ENCODE data around the gene PRSS53. TPM values are rescaled to one million over a fixed set of nuclear protein-coding genes. Genes with fewer than 3 reads are reported as not detected.
A peak's percentile ranks its signal among the peaks of the same experiment; 100 is the strongest.

PRSS53 gene
- total RNA-seq, 1 donor: 2.9 TPM

DNA sequence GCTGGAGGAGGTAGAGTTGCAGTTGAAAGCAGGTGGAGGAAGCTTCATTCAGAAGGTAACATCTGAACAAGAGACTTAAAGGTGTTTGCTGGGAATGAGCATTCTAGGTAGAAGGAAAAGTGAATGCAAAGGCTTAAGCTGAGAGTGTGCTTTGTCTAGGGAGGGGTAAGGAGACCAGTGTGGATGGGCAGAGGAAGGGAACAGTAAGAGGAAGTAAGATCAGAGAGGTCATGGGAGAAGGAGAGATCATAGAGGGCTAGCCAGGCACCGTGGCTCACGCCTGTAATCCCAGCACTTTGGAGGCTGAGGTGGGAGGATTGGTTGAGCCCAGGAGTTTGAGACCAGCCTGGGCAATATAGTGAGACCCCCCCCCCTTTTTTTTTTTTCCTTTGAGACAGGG is 52.1 kb downstream of the PRSS53 start:
- Histone ChIP-seq H3K36me3 (ENCODE audit: insufficient read depth, low read length) (peaks cover 42% of the 10 kb centered on the region), H3K79me2 (ENCODE audit: insufficient read depth, low read length) (peaks cover 28% of the 10 kb centered on the region), H4K20me1 (ENCODE audit: insufficient read depth, low read length) (peaks cover 11% of the 10 kb centered on the region), H2AFZ (ENCODE audit: low read length) (no peak overlapping the region), H3K9me3 (ENCODE audit: low read depth, low read length) (no peaks in the 10 kb centered on the region), H3K4me3 (ENCODE audit: insufficient read depth, low read length) (no peak overlapping the region), H3K4me1 (ENCODE audit: insufficient read depth, low read length) (peaks cover 16% of the 10 kb centered on the region), H3K27me3 (ENCODE audit: insufficient read depth, low read length) (no peaks in the 10 kb centered on the region), H3K27ac (ENCODE audit: low read depth, low read length) (no peak overlapping the region), H3K4me2 (ENCODE audit: insufficient read depth, low read length) (no peak overlapping the region)
- DNase-seq (ENCODE audit: insufficient read length, low spot score, missing footprints): no peak
- TF ChIP-seq, protein P1, sequence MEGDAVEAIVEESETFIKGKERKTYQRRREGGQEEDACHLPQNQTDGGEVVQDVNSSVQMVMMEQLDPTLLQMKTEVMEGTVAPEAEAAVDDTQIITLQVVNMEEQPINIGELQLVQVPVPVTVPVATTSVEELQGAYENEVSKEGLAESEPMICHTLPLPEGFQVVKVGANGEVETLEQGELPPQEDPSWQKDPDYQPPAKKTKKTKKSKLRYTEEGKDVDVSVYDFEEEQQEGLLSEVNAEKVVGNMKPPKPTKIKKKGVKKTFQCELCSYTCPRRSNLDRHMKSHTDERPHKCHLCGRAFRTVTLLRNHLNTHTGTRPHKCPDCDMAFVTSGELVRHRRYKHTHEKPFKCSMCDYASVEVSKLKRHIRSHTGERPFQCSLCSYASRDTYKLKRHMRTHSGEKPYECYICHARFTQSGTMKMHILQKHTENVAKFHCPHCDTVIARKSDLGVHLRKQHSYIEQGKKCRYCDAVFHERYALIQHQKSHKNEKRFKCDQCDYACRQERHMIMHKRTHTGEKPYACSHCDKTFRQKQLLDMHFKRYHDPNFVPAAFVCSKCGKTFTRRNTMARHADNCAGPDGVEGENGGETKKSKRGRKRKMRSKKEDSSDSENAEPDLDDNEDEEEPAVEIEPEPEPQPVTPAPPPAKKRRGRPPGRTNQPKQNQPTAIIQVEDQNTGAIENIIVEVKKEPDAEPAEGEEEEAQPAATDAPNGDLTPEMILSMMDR (IDR thresholded peaks at IDR 0.05; ENCODE audit: extremely low read depth, low read depth, low read length): no peak

DNA sequence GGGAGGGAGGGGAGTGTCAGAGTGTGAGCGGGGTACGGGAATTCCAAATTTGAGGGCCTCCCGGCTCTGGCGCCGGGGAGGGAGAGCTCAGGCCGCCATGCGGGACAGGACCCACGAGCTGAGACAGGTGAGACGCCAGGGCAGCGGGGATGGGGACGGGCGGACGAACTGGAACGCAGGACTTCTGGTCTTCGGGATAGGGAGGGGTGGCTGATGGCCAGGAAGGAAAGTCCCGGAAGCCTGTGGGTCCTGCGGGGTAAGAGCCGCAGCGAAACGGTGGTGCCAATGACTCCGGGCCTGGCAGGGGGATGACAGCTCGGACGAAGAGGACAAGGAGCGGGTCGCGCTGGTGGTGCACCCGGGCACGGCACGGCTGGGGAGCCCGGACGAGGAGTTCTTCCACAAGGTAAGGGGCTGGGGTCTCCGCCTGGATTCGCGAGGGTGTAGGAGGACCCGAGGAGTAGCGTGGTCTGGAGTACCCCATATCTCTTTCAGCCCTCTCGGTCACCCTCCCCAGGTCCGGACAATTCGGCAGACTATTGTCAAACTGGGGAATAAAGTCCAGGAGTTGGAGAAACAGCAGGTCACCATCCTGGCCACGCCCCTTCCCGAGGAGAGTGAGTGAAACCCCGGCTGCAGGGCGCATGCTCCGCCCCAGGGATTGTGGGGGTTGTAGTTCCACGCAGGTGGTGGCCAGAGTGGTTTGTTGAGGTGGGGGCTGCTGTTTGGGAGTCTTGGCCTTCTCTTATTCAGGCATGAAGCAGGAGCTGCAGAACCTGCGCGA is 54.8 kb downstream of the PRSS53 start:
- TF ChIP-seq, protein P1 (IDR thresholded peaks at IDR 0.05; ENCODE audit: extremely low read depth, low read depth, low read length): no peak
- Histone ChIP-seq H4K20me1 (ENCODE audit: insufficient read depth, low read length) (peaks cover 11% of the 10 kb centered on the region), H2AFZ (ENCODE audit: low read length) (peak overlapping the region; percentile 87), H3K27ac (ENCODE audit: low read depth, low read length) (peak overlapping the region; percentile 78), H3K9me3 (ENCODE audit: low read depth, low read length) (no peaks in the 10 kb centered on the region), H3K4me3 (ENCODE audit: insufficient read depth, low read length) (peak overlapping the region; percentile 92), H3K4me2 (ENCODE audit: insufficient read depth, low read length) (peak overlapping the region; percentile 91), H3K4me1 (ENCODE audit: insufficient read depth, low read length) (peaks cover 16% of the 10 kb centered on the region), H3K36me3 (ENCODE audit: insufficient read depth, low read length) (peaks cover 36% of the 10 kb centered on the region), H3K79me2 (ENCODE audit: insufficient read depth, low read length) (peaks cover 28% of the 10 kb centered on the region), H3K27me3 (ENCODE audit: insufficient read depth, low read length) (no peaks in the 10 kb centered on the region)
- peak; percentile 99 for DNase-seq (ENCODE audit: insufficient read length, low spot score, missing footprints)

Other genes starting within 250 kb of the PRSS53 start
- gene BCL7C, start 194.9 kb downstream of the PRSS53 start, total RNA-seq: 33.3 and 36.2 TPM in 2 replicates
- gene CTF1, start 192.3 kb downstream of the PRSS53 start, total RNA-seq: 2.9 and 3.3 TPM in 2 replicates
- 12.7 and 14.5 TPM in 2 replicates for gene FBXL19, start 165.4 kb downstream of the PRSS53 start, total RNA-seq
- gene ORAI3, start 139.9 kb downstream of the PRSS53 start, total RNA-seq: 63.3 and 66.0 TPM in 2 replicates
- gene SETD1A, start 131.2 kb downstream of the PRSS53 start, total RNA-seq: 2.2 and 2.9 TPM in 2 replicates
- 45.6 and 47.7 TPM in 2 replicates for gene HSD3B7, start 103.7 kb downstream of the PRSS53 start, total RNA-seq
- 0.72 and 2.9 TPM in 2 replicates for gene STX1B, start 78.3 kb downstream of the PRSS53 start, total RNA-seq
- gene STX4, start 55.4 kb downstream of the PRSS53 start, total RNA-seq: 26.8 and 30.6 TPM in 2 replicates
- gene ZNF668, start 14.7 kb downstream of the PRSS53 start, total RNA-seq: 14.4 and 14.5 TPM in 2 replicates
- 15.6 and 18.5 TPM in 2 replicates for gene ZNF646, start 14.5 kb downstream of the PRSS53 start, total RNA-seq
- gene VKORC1, start 5.9 kb upstream of the PRSS53 start, total RNA-seq: 132 and 147 TPM in 2 replicates
- 25.9 and 30.0 TPM in 2 replicates for gene BCKDK, start 19.4 kb upstream of the PRSS53 start, total RNA-seq
- gene KAT8, start 28.7 kb upstream of the PRSS53 start, total RNA-seq: 31.8 and 35.1 TPM in 2 replicates
- not detected in 2 replicates for gene PRSS8, start 46.8 kb upstream of the PRSS53 start, total RNA-seq
- gene PRSS36, start 61.1 kb upstream of the PRSS53 start, total RNA-seq: 0.29 TPM in 1 of 2 replicates, not detected in the other
- 24.2 and 30.4 TPM in 2 replicates for gene FUS, start 91.2 kb upstream of the PRSS53 start, total RNA-seq
- gene PYCARD, start 113.8 kb upstream of the PRSS53 start, total RNA-seq: 53.9 and 61.5 TPM in 2 replicates
- gene TRIM72, start 125.2 kb upstream of the PRSS53 start, total RNA-seq: not detected in 2 replicates
- gene PYDC1, start 128.2 kb upstream of the PRSS53 start, total RNA-seq: not detected in 2 replicates
- 0.36 TPM in 1 of 2 replicates, not detected in the other for gene ITGAM, start 171.0 kb upstream of the PRSS53 start, total RNA-seq